Renal cortex interstitium (tissue), 11 donors: ENCODE measurements around the gene TMEM132D. TPM values are rescaled to one million over a fixed set of nuclear protein-coding genes. Genes with fewer than 3 reads are reported as not detected.

Experiments
- DNase-seq, 11 donors: peaks; one replicate each; pipeline ENCODE4 v3.0.0-alpha.2; 2013; ENCODE audit warnings: low read depth in 9 of 11, low spot score in 4 of 11; ENCODE audit errors: extremely low read depth in 1 of 11
- polyA plus RNA-seq, 3 donors: library from polyadenylated mRNA; unstranded; fragments of 120-200 nt; gene quantifications; one replicate each; pipeline ENCODE4 v1.2.1, GENCODE V29; 2013; ENCODE audit not compliant: insufficient read length in 3 of 3

The TMEM132D gene
- polyA plus RNA-seq, 3 donors = 1.7 to 2.1 (median 1.8) TPM

GRCh38 chr12:129136694-129137325, 767.0 kb downstream of the TMEM132D start:
- DNase-seq = no peak

- peak in 2 of 11 donors; percentile 2 to 5 for DNase-seq
Measured at GRCh38 chr12:129127771-129128170, 776.1 kb downstream of the TMEM132D start.

GRCh38 chr12:129127211-129127610, 776.6 kb downstream of the TMEM132D start:
- no peak for DNase-seq

- DNase-seq = peak in 9 of 11 donors; percentile 9 to 31 (median 27)
Measured at GRCh38 chr12:129119537-129119936, 784.3 kb downstream of the TMEM132D start.

GRCh38 chr12:129115558-129115957, 788.3 kb downstream of the TMEM132D start:
- no peak for DNase-seq

GRCh38 chr12:129110575-129110974, 793.2 kb downstream of the TMEM132D start:
- no peak for DNase-seq

GRCh38 chr12:129109174-129110001, 794.4 kb downstream of the TMEM132D start:
- no peak for DNase-seq

- no peak for DNase-seq
Measured at GRCh38 chr12:129106772-129107171, 797.1 kb downstream of the TMEM132D start.

GRCh38 chr12:129103231-129103630, 800.6 kb downstream of the TMEM132D start:
- no peak for DNase-seq

GRCh38 chr12:129102233-129102632, 801.6 kb downstream of the TMEM132D start:
- no peak for DNase-seq

- no peak for DNase-seq
Measured at GRCh38 chr12:129101816-129102215, 802.0 kb downstream of the TMEM132D start.

- DNase-seq = no peak
Measured at GRCh38 chr12:129101404-129101803, 802.4 kb downstream of the TMEM132D start.

GRCh38 chr12:129097451-129097850, 806.4 kb downstream of the TMEM132D start:
- no peak for DNase-seq

- DNase-seq = no peak
Measured at GRCh38 chr12:129096968-129097367, 806.9 kb downstream of the TMEM132D start.

GRCh38 chr12:129096184-129096583, 807.6 kb downstream of the TMEM132D start:
- DNase-seq = no peak

- DNase-seq = no peak
Measured at GRCh38 chr12:129089576-129089975, 814.2 kb downstream of the TMEM132D start.

GRCh38 chr12:129084875-129085826, 818.7 kb downstream of the TMEM132D start:
- DNase-seq = no peak

GRCh38 chr12:129083121-129083840, 820.5 kb downstream of the TMEM132D start:
- no peak for DNase-seq

GRCh38 chr12:129082441-129082840, 821.4 kb downstream of the TMEM132D start:
- no peak for DNase-seq
